K562 (cell line): Measurements from ENCODE around the gene NDUFS6. TPM values are rescaled to one million over a fixed set of nuclear protein-coding genes. Genes with fewer than 3 reads are reported as not detected.

Source experiments
- ATAC-seq: fragments of 200-7000 bp; cut with Tn5 transposase; 3 replicates; pipeline ENCODE4 v1.9.1; 2020; ENCODE audit warnings: moderate library complexity
- BruUV-seq: library from RNA; stranded (reverse); fragments of 400-500 nt; replicated peaks from 2 replicates; lab custom pipeline; 2021; lab: Mats Ljungman, UMichigan
- CTCF ChIA-PET: fragments of 300-600 bp; formaldehyde crosslinking; extraction: SDS; loops from one replicate; lab custom pipeline; 2021; ENCODE audit warnings: low intra/inter-chr PET ratio; lab: Yijun Ruan, JAX
- POLR2A ChIA-PET: fragments of 300-600, 350-650 bp; sonication (Branson Sonifier 250); formaldehyde crosslinking; extraction: SDS; loops from one replicate; lab custom pipeline; 2021; ENCODE audit warnings: antibody characterized with exemption, inconsistent platforms; lab: Yijun Ruan, JAX
- DNase-seq, 4 experiments: peaks; one replicate each; pipeline versions ENCODE4 v3.0.0 to v3.0.0-alpha.2; 2011 to 2018; ENCODE audit warnings: low spot score in 3 of 4, mixed read lengths in 3 of 4; ENCODE audit errors: extremely low read depth in 1 of 4
- FAIRE-seq: peaks from 2 replicates; lab custom pipeline; 2011; peaks lifted over from hg19 to GRCh38; lab: Jason Lieb, UNC
- H2AFZ ChIP-seq: 2 replicates; pipeline ENCODE4 v1.6.0; 2011; ENCODE audit warnings: low read depth, low read length, control low read depth, inconsistent platforms
- H3K27ac ChIP-seq: fragments of 200-600 bp; 3 replicates; pipeline ENCODE4 v1.8.0; 2011; ENCODE audit warnings: low read depth, mild to moderate bottlenecking, control low read depth, inconsistent platforms, low read length, moderate library complexity, mixed read lengths; ENCODE audit errors: extremely low read depth
- H3K27me3 ChIP-seq, 2 experiments: fragments of 300-600 bp in 1 of 2; 2 replicates in 1 of 2; 3 replicates in 1 of 2; pipeline versions ENCODE4 v1.6.0 to v1.8.0; 2011; ENCODE audit warnings: inconsistent platforms in 2 of 2, low read length in 2 of 2, mild to moderate bottlenecking in 1 of 2, mixed read lengths in 1 of 2, moderate library complexity in 1 of 2; ENCODE audit not compliant: control insufficient read depth in 2 of 2, insufficient read depth in 2 of 2
- H3K36me3 ChIP-seq: fragments of 300-600 bp; 3 replicates; pipeline ENCODE4 v1.8.0; 2011; ENCODE audit warnings: mild to moderate bottlenecking, low read length, inconsistent platforms; ENCODE audit not compliant: control insufficient read depth, insufficient read depth
- H3K4me1 ChIP-seq, 2 experiments: fragments of 200-600 bp in 1 of 2; replicated peaks in 1 of 2; 2 replicates in 1 of 2; 3 replicates in 1 of 2; pipeline versions ENCODE4 v1.5.1 to v1.8.0; 2011; ENCODE audit warnings: inconsistent platforms in 2 of 2, low read length in 2 of 2, mild to moderate bottlenecking in 1 of 2, mixed read lengths in 1 of 2, moderate library complexity in 1 of 2; ENCODE audit not compliant: control insufficient read depth in 2 of 2, insufficient read depth in 2 of 2
- H3K4me2 ChIP-seq: 2 replicates; pipeline ENCODE4 v1.6.1; 2011; ENCODE audit warnings: low read length, control low read depth, inconsistent platforms, mixed read lengths; ENCODE audit not compliant: insufficient read depth
- H3K4me3 ChIP-seq: fragments of 200-600 bp; sonication (generic), shearing (Covaris generic); 2 replicates; pipeline ENCODE4 v1.5.1; 2016; ENCODE audit warnings: control low read depth, inconsistent platforms
- H3K79me2 ChIP-seq: fragments of 200-600 bp; 3 replicates; pipeline ENCODE4 v1.8.0; 2011; ENCODE audit warnings: low read length, inconsistent platforms; ENCODE audit not compliant: control insufficient read depth, insufficient read depth
- H3K9ac ChIP-seq, 2 experiments: 2 replicates each; pipeline versions ENCODE4 v1.6.0 to v1.6.1; 2011; ENCODE audit warnings: low read depth in 2 of 2, low read length in 2 of 2, control low read depth in 1 of 2, inconsistent platforms in 1 of 2, mild to moderate bottlenecking in 1 of 2, mixed read lengths in 1 of 2; ENCODE audit not compliant: insufficient read depth in 1 of 2
- H3K9me1 ChIP-seq: one replicate; pipeline ENCODE4 v1.6.0; 2011; ENCODE audit warnings: inconsistent platforms, mild to moderate bottlenecking, low read length, moderate library complexity; ENCODE audit not compliant: control insufficient read depth, insufficient read depth
- H3K9me3 ChIP-seq: replicated peaks from 2 replicates; pipeline ENCODE4 v1.5.1; 2011; ENCODE audit warnings: low read depth, low read length, inconsistent platforms; ENCODE audit not compliant: control insufficient read depth, insufficient read depth
- H4K20me1 ChIP-seq: replicated peaks from 2 replicates; pipeline ENCODE4 v1.6.1; 2011; ENCODE audit warnings: low read length, inconsistent platforms, mixed read lengths; ENCODE audit not compliant: control insufficient read depth, insufficient read depth
- DACH1 ChIP-seq: fragments of 450-650 bp; IDR thresholded peaks from 2 replicates; pipeline ENCODE4 v1.6.1; 2018; ENCODE audit not compliant: partially characterized antibody
- KDM1A ChIP-seq, 2 experiments: fragments of 450-650 bp; IDR thresholded peaks; 2 replicates each; pipeline ENCODE4 v1.6.1; 2016; ENCODE audit warnings: mild to moderate bottlenecking in 2 of 2
- NFATC3 ChIP-seq: fragments of 450-650 bp; IDR thresholded peaks from 2 replicates; pipeline ENCODE4 v1.6.1; 2017; ENCODE audit warnings: mild to moderate bottlenecking
- WGBS: fragments of 100-300 bp; shearing (Covaris generic); methylation state at CpG from one replicate; pipeline ENCODE4 v1.1.6; 2016; ENCODE audit warnings: low coverage, mixed read lengths; ENCODE audit not compliant: insufficient coverage; ENCODE audit errors: missing lambda C conversion rate; 5-methylcytosine and 5-hydroxymethylcytosine counted together
- in situ Hi-C: fragments of 300-500 bp; cut with MboI; formaldehyde crosslinking; loops from 4 replicates; pipeline ENCODE4 v1.15.0; 2018; ENCODE audit warnings: inconsistent platforms, mixed read lengths
- intact Hi-C: fragments of 100-400 bp; cut with micrococcal nuclease; formaldehyde crosslinking; loops from 2 replicates; pipeline ENCODE4 v1.14.2; 2022
- polyA plus RNA-seq, 8 experiments: library from polyadenylated mRNA; depleted of rRNA in 4 of 8; stranded (reverse) in 5 of 8; unstranded in 3 of 8; fragments of >200 nt; fragmentation: Nextera tagmentation in 2 of 8; fragmentation: Illumina TruSeq in 1 of 8; extraction: Ambion mirVana in 2 of 8; extraction: Trizol in 1 of 8; gene quantifications; 2 replicates each; pipeline versions ENCODE4 v1.2.1 to v1.2.3, GENCODE V29; 2011 to 2014; ENCODE audit warnings: inconsistent platforms in 1 of 8, missing spikeins in 1 of 8
- total RNA-seq, 7 experiments: library from RNA; depleted of rRNA in 6 of 7; stranded (reverse); fragments of >200 nt in 6 of 7; fragmentation: Illumina TruSeq in 2 of 7; extraction: Trizol in 2 of 7; gene quantifications; 2 replicates each; pipeline versions ENCODE4 v1.2.1 to v1.2.3, GENCODE V29; 2011 to 2021; ENCODE audit warnings: low replicate concordance in 1 of 7
- TF ChIP-seq, protein P1 (sequence below): fragments of 450-650 bp; formaldehyde crosslinking; IDR thresholded peaks from 2 replicates; pipeline ENCODE4 v1.4.0; 2022; ENCODE audit warnings: missing genetic modification characterization

Gene NDUFS6
- total and polyA plus RNA-seq, 9 of the 15 experiments (the other 6 are each of a cell fraction or from before 2014, with no cell fraction given) = 36.1 to 291 (median 77.0) TPM

DNA sequence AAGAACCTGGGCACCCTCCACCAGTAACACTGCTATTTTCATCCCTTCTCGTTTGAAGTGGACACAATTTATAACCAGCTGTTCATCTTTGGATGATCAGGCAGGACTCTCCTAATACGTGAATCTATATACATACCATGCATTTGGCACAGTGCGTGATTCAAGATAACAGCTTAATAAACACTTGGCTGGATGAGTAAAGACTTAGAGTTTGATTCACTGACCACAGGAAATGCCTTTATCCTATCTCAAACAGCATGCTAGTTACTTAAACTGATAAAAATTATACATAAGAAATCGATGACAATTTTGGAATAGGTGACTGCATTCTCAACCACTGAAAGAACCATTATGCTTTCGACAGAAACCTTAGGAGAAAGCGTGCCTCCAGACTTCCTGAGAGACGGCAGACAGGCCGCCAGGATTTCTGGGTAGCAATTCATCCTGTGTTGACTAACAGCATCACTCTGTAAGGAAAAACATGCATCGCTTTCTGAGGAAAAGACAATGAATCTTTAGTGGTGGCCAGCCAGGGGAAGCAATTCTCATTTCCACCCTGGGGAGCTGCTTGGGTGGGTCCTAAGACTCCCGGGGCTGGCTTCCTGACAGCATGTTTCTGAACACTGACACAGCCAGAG is 11.3 kb upstream of the NDUFS6 start:
- Histone ChIP-seq H3K27ac (no peak overlapping the region), H3K9me3 (no peaks in the 10 kb centered on the region), H4K20me1 (peaks cover 3% of the 10 kb centered on the region), H3K4me2 (no peak overlapping the region), H2AFZ (no peak overlapping the region), H3K4me3 (no peak overlapping the region), H3K9me1 (no peaks in the 10 kb centered on the region), H3K4me1 (peaks cover 0 to 19% of the 10 kb centered on the region in 2 experiments; a peak in 2 of 5 replicates), H3K79me2 (no peaks in the 10 kb centered on the region), H3K36me3 (no peaks in the 10 kb centered on the region), H3K9ac (no peak overlapping the region), H3K27me3 (peaks cover 46 to 47% of the 10 kb centered on the region in 2 experiments)
- DNase-seq (no peak), FAIRE-seq (peak; percentile 55), ATAC-seq (no peak)
- intact Hi-C loops = no loop called here
- TF ChIP-seq DACH1 = no peak
- 0 out of 4 replicates have a peak, but pooled peaks of 1 of the 2 experiments have one; percentile 15 for TF ChIP-seq KDM1A (IDR thresholded peaks at IDR 0.05)
- WGBS = 14% methylated on average over 10 of the region's 10 CpGs
- no TSS peak for BruUV-seq
- in situ Hi-C loops = no loop called here
- ChIA-PET POLR2A (no interaction called here), CTCF (no interaction called here)

DNA sequence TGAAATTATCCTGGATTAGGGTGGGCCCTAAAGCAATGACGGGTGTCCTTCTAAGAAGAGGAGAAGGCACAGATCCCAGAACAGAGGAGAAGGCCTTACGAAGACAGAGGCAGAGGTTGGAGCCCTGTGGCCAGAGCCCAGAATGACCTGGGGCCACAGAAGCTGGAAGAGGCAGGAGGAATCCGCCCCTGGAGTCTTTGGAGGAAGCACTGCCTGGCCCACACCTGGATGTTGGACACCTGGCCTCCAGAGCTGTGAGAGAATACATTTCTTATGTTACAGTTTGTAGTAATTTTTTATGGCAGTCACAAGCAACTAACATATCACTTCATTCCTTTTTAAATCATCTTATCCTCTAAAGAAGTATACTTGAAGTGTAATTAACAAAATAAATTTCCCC is 10.0 kb upstream of the NDUFS6 start:
- Histone ChIP-seq H3K36me3 (peaks cover 3% of the 10 kb centered on the region; the same call in 2 of the 3 replicates), H3K27me3 (peaks cover 34 to 37% of the 10 kb centered on the region in 2 experiments), H4K20me1 (peaks cover 3% of the 10 kb centered on the region), H2AFZ (no peak overlapping the region), H3K9ac (no peak overlapping the region), H3K4me3 (no peak overlapping the region), H3K9me3 (no peaks in the 10 kb centered on the region), H3K79me2 (no peaks in the 10 kb centered on the region), H3K27ac (no peak overlapping the region), H3K4me1 (peaks cover 0 to 22% of the 10 kb centered on the region in 2 experiments; a peak in 2 of 5 replicates), H3K9me1 (no peaks in the 10 kb centered on the region), H3K4me2 (no peak overlapping the region)
- intact Hi-C loops (no loop called here), in situ Hi-C loops (no loop called here)
- POLR2A ChIA-PET = no interaction called here
- ATAC-seq (no peak), FAIRE-seq (peak; percentile 32), DNase-seq (no peak)
- BruUV-seq = no TSS peak
- WGBS = 12% methylated on average over 3 of the region's 3 CpGs
- TF ChIP-seq, protein P1, sequence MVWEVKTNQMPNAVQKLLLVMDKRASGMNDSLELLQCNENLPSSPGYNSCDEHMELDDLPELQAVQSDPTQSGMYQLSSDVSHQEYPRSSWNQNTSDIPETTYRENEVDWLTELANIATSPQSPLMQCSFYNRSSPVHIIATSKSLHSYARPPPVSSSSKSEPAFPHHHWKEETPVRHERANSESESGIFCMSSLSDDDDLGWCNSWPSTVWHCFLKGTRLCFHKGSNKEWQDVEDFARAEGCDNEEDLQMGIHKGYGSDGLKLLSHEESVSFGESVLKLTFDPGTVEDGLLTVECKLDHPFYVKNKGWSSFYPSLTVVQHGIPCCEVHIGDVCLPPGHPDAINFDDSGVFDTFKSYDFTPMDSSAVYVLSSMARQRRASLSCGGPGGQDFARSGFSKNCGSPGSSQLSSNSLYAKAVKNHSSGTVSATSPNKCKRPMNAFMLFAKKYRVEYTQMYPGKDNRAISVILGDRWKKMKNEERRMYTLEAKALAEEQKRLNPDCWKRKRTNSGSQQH (CRISPR knock-in tag) = no peak
- no peak for TF ChIP-seq NFATC3
- CTCF ChIA-PET = no interaction called here
